Mesenchymal stem cell (in vitro differentiated cells and primary cell): ENCODE data around the gene IQCH.

Experiments
- DNase-seq: peaks from one replicate; pipeline ENCODE4 v3.0.0-alpha.2; 2013
- H2AFZ ChIP-seq: one replicate; pipeline ENCODE4 v1.6.1; 2013; ENCODE audit warnings: low read depth, mild to moderate bottlenecking, control low read depth, inconsistent platforms, low read length, moderate library complexity
- H2AK5ac ChIP-seq: 2 replicates; pipeline ENCODE4 v1.6.1; 2013; ENCODE audit warnings: low read length, moderate library complexity, mild to moderate bottlenecking, inconsistent platforms; ENCODE audit not compliant: severe bottlenecking
- H2BK120ac ChIP-seq: one replicate; pipeline ENCODE4 v1.6.1; 2013; ENCODE audit warnings: low read depth, mild to moderate bottlenecking, inconsistent platforms, low read length, moderate library complexity
- H2BK12ac ChIP-seq, 2 experiments: one replicate each; pipeline ENCODE4 v1.6.1; 2013; ENCODE audit warnings: inconsistent platforms in 2 of 2, low read length in 2 of 2, mild to moderate bottlenecking in 2 of 2, moderate library complexity in 2 of 2, control low read depth in 1 of 2
- H2BK15ac ChIP-seq: one replicate; pipeline ENCODE4 v1.6.1; 2013; ENCODE audit warnings: mild to moderate bottlenecking, low read depth, inconsistent platforms; ENCODE audit not compliant: poor library complexity, severe bottlenecking
- H2BK5ac ChIP-seq: 2 replicates; pipeline ENCODE4 v1.6.1; 2013; ENCODE audit warnings: low read depth, mild to moderate bottlenecking, low read length, control low read depth, inconsistent platforms; ENCODE audit not compliant: poor library complexity, severe bottlenecking
- H3K14ac ChIP-seq, 2 experiments: one replicate each; pipeline ENCODE4 v1.6.1; 2013; ENCODE audit warnings: inconsistent platforms in 2 of 2, low read length in 2 of 2, control low read depth in 1 of 2, mild to moderate bottlenecking in 1 of 2, moderate library complexity in 1 of 2
- H3K18ac ChIP-seq, 2 experiments: one replicate each; pipeline ENCODE4 v1.6.1; 2013; ENCODE audit warnings: inconsistent platforms in 2 of 2, low read length in 2 of 2, control low read depth in 1 of 2, low read depth in 1 of 2, mild to moderate bottlenecking in 1 of 2
- H3K23ac ChIP-seq, 2 experiments: one replicate each; pipeline ENCODE4 v1.6.1; 2013; ENCODE audit warnings: inconsistent platforms in 2 of 2, low read length in 2 of 2, mild to moderate bottlenecking in 2 of 2, moderate library complexity in 2 of 2, control low read depth in 1 of 2
- H3K27ac ChIP-seq: 2 replicates; pipeline ENCODE4 v1.5.1; 2013; ENCODE audit warnings: mild to moderate bottlenecking, moderate library complexity, low read length, control low read depth, inconsistent platforms; ENCODE audit not compliant: poor library complexity, severe bottlenecking
- H3K27me3 ChIP-seq, 2 experiments: 2 replicates each; pipeline versions ENCODE4 v1.6.1 to v1.7.0; 2013; ENCODE audit warnings: low read length in 2 of 2, mild to moderate bottlenecking in 2 of 2, moderate library complexity in 2 of 2, control low read depth in 1 of 2, inconsistent platforms in 1 of 2; ENCODE audit not compliant: control insufficient read depth in 1 of 2, insufficient read depth in 1 of 2
- H3K36me3 ChIP-seq, 2 experiments: 2 replicates each; pipeline versions ENCODE4 v1.6.1 to v1.7.0; 2013; ENCODE audit warnings: low read length in 2 of 2, control low read depth in 1 of 2, inconsistent platforms in 1 of 2, low read depth in 1 of 2, mild to moderate bottlenecking in 1 of 2; ENCODE audit not compliant: insufficient read depth in 2 of 2, control insufficient read depth in 1 of 2
- H3K4ac ChIP-seq, 2 experiments: one replicate each; pipeline ENCODE4 v1.6.1; 2013; ENCODE audit warnings: inconsistent platforms in 2 of 2, low read length in 2 of 2, mild to moderate bottlenecking in 2 of 2, moderate library complexity in 2 of 2, control low read depth in 1 of 2, low read depth in 1 of 2
- H3K4me1 ChIP-seq: 2 replicates; pipeline ENCODE4 v1.6.1; 2013; ENCODE audit warnings: low read depth, low read length, control low read depth; ENCODE audit not compliant: control insufficient read depth, insufficient read depth
- H3K4me2 ChIP-seq: 2 replicates; pipeline ENCODE4 v1.6.1; 2013; ENCODE audit warnings: low read length, mild to moderate bottlenecking, inconsistent platforms; ENCODE audit not compliant: poor library complexity, severe bottlenecking
- H3K4me3 ChIP-seq, 2 experiments: 2 replicates each; pipeline versions ENCODE4 v1.5.1 to v1.7.0; 2013; ENCODE audit warnings: low read length in 2 of 2, mild to moderate bottlenecking in 2 of 2, control low read depth in 1 of 2, low read depth in 1 of 2; ENCODE audit not compliant: insufficient read depth in 1 of 2
- H3K79me1 ChIP-seq: replicated peaks from 2 replicates; pipeline ENCODE4 v1.6.1; 2013; ENCODE audit warnings: mild to moderate bottlenecking, control low read depth, low read length, inconsistent platforms; ENCODE audit not compliant: poor library complexity, severe bottlenecking
- H3K9ac ChIP-seq: 2 replicates; pipeline ENCODE4 v1.7.0; 2013; ENCODE audit warnings: mild to moderate bottlenecking, low read length, moderate library complexity
- H3K9me3 ChIP-seq: 2 replicates; pipeline ENCODE4 v1.7.0; 2013; ENCODE audit warnings: mild to moderate bottlenecking, low read length; ENCODE audit not compliant: control insufficient read depth
- H4K8ac ChIP-seq: one replicate; pipeline ENCODE4 v1.6.1; 2013; ENCODE audit warnings: inconsistent platforms, mild to moderate bottlenecking, low read length, moderate library complexity
- H4K91ac ChIP-seq: one replicate; pipeline ENCODE4 v1.6.1; 2013; ENCODE audit warnings: mild to moderate bottlenecking, low read length, inconsistent platforms
- WGBS: methylation state at CpG from one replicate; pipeline ENCODE4 v1.1.7; 2013; ENCODE audit warnings: mixed read lengths; 5-methylcytosine and 5-hydroxymethylcytosine counted together

IQCH gene

GRCh38 chr15:67548862-67549651, 294.5 kb downstream of the IQCH start:
- Histone ChIP-seq H3K27ac (peak overlapping the region; percentile 4), H2BK120ac (no peak overlapping the region), H2BK15ac (no peak overlapping the region), H3K4ac (no peak overlapping the region), H2BK12ac (no peak overlapping the region), H3K79me1 (peaks cover 33% of the 10 kb centered on the region), H2BK5ac (no peak overlapping the region), H4K91ac (no peak overlapping the region), H3K9me3 (no peaks in the 10 kb centered on the region), H3K4me1 (peaks cover 4% of the 10 kb centered on the region), H3K36me3 (peaks cover 10 to 49% of the 10 kb centered on the region in 2 experiments), H3K18ac (no peak overlapping the region), H3K9ac (peak overlapping the region; percentile 53), H2AK5ac (no peak overlapping the region), H3K4me3 (no peak overlapping the region), H4K8ac (no peak overlapping the region), H3K23ac (no peak overlapping the region), H2AFZ (no peak overlapping the region), H3K27me3 (no peaks in the 10 kb centered on the region), H3K4me2 (peak overlapping the region; percentile 41), H3K14ac (no peak overlapping the region)
- WGBS: 63% methylated on average over 7 of the region's 8 CpGs
- DNase-seq: peak; percentile 24

- Histone ChIP-seq H3K18ac (no peak overlapping the region), H2BK120ac (no peak overlapping the region), H3K36me3 (peaks cover 9 to 54% of the 10 kb centered on the region in 2 experiments), H3K23ac (no peak overlapping the region), H3K79me1 (peaks cover 30% of the 10 kb centered on the region), H2BK12ac (no peak overlapping the region), H2AK5ac (no peak overlapping the region), H3K4me2 (no peak overlapping the region), H4K91ac (no peak overlapping the region), H4K8ac (no peak overlapping the region), H3K27ac (no peak overlapping the region), H3K4me1 (peaks cover 4% of the 10 kb centered on the region), H3K9ac (no peak overlapping the region), H3K27me3 (no peaks in the 10 kb centered on the region), H3K14ac (no peak overlapping the region), H2BK15ac (no peak overlapping the region), H2AFZ (no peak overlapping the region), H2BK5ac (no peak overlapping the region), H3K4ac (no peak overlapping the region), H3K4me3 (no peak overlapping the region), H3K9me3 (no peaks in the 10 kb centered on the region)
- WGBS: 71% methylated on average over 2 of the region's 3 CpGs
- DNase-seq: no peak
Measured at GRCh38 chr15:67549736-67550135, 295.1 kb downstream of the IQCH start.

- H3K4me2 ChIP-seq: no peak overlapping the region
- no peaks in the 10 kb centered on the region for H3K27me3 ChIP-seq
- WGBS: 80% methylated on average over 4 of the region's 4 CpGs
Measured at GRCh38 chr15:67550522-67550921, 295.9 kb downstream of the IQCH start.

GRCh38 chr15:67551207-67551743, 296.7 kb downstream of the IQCH start:
- Histone ChIP-seq H3K4me2 (no peak overlapping the region), H3K27ac (no peak overlapping the region), H2AFZ (no peak overlapping the region), H3K4me1 (peaks cover 4% of the 10 kb centered on the region), H3K18ac (no peak overlapping the region), H3K79me1 (peaks cover 26% of the 10 kb centered on the region), H4K91ac (no peak overlapping the region), H3K27me3 (no peaks in the 10 kb centered on the region), H3K4ac (no peak overlapping the region), H3K4me3 (no peak overlapping the region), H2BK120ac (no peak overlapping the region), H2BK12ac (no peak overlapping the region), H3K23ac (no peak overlapping the region), H2BK5ac (no peak overlapping the region), H4K8ac (no peak overlapping the region), H3K9me3 (no peaks in the 10 kb centered on the region), H2BK15ac (no peak overlapping the region), H3K9ac (no peak overlapping the region), H2AK5ac (no peak overlapping the region), H3K36me3 (peaks cover 5 to 49% of the 10 kb centered on the region in 2 experiments), H3K14ac (no peak overlapping the region)
- no peak for DNase-seq
- 89% methylated on average over 1 of the region's 1 CpG for WGBS

More at GRCh38 chr15:67550522-67550921, 295.9 kb downstream of the IQCH start:
- Histone ChIP-seq H3K27ac (no peak overlapping the region), H3K4ac (no peak overlapping the region), H3K4me3 (no peak overlapping the region), H2AFZ (no peak overlapping the region), H2BK15ac (no peak overlapping the region), H4K8ac (no peak overlapping the region), H3K79me1 (peaks cover 32% of the 10 kb centered on the region), H2BK120ac (no peak overlapping the region), H2BK12ac (no peak overlapping the region), H3K9me3 (no peaks in the 10 kb centered on the region), H4K91ac (no peak overlapping the region), H2AK5ac (peak overlapping the region; percentile 65), H2BK5ac (no peak overlapping the region), H3K4me1 (peaks cover 4% of the 10 kb centered on the region), H3K23ac (no peak overlapping the region), H3K18ac (peak overlapping the region in 1 of 2 experiments; percentile 21), H3K36me3 (peaks cover 7 to 52% of the 10 kb centered on the region in 2 experiments), H3K9ac (no peak overlapping the region), H3K14ac (no peak overlapping the region)
- DNase-seq: peak; percentile 38
